HEK293T (cell line): Measurements from ENCODE around the gene GALP.

Source experiments
- ARNT ChIP-seq: fragments of 450-650 bp; IDR thresholded peaks from 2 replicates; pipeline ENCODE4 v1.6.1; 2017; ENCODE audit warnings: mild to moderate bottlenecking
- BHLHE40 ChIP-seq: fragments of 450-650 bp; IDR thresholded peaks from 2 replicates; pipeline ENCODE4 v1.6.1; 2016; ENCODE audit warnings: mild to moderate bottlenecking, moderate library complexity, borderline replicate concordance
- ELF4 ChIP-seq: fragments of 450-650 bp; IDR thresholded peaks from 2 replicates; pipeline ENCODE4 v1.6.1; 2017; ENCODE audit warnings: antibody characterized with exemption
- FOXK2 ChIP-seq: fragments of 450-650 bp; IDR thresholded peaks from 2 replicates; pipeline ENCODE4 v1.6.1; 2016; ENCODE audit warnings: mild to moderate bottlenecking
- L3MBTL2 ChIP-seq: fragments of 450-650 bp; conservative IDR thresholded peaks from 2 replicates; pipeline ENCODE4 v1.6.1; 2016; ENCODE audit warnings: mild to moderate bottlenecking
- LEF1 ChIP-seq: fragments of 450-650 bp; IDR thresholded peaks from 2 replicates; pipeline ENCODE4 v1.6.1; 2017; ENCODE audit warnings: mild to moderate bottlenecking, borderline replicate concordance
- NFRKB ChIP-seq: fragments of 450-650 bp; IDR thresholded peaks from 2 replicates; pipeline ENCODE4 v1.6.1; 2016; ENCODE audit warnings: mild to moderate bottlenecking, moderate library complexity
- SP1 ChIP-seq: fragments of 450-650 bp; IDR thresholded peaks from 2 replicates; pipeline ENCODE4 v1.6.1; 2017
- SUZ12 ChIP-seq: fragments of 450-650 bp; IDR thresholded peaks from 2 replicates; pipeline ENCODE4 v1.6.1; 2016; ENCODE audit warnings: mild to moderate bottlenecking
- TARDBP ChIP-seq: fragments of 450-650 bp; IDR thresholded peaks from 2 replicates; pipeline ENCODE4 v1.6.1; 2016
- ZNF384 ChIP-seq: fragments of 450-650 bp; IDR thresholded peaks from 2 replicates; pipeline ENCODE4 v1.6.1; 2016
- TF ChIP-seq, protein P1 (sequence below): fragments of 450-650 bp; IDR thresholded peaks from 2 replicates; pipeline ENCODE4 v1.6.1; 2016

DNA sequence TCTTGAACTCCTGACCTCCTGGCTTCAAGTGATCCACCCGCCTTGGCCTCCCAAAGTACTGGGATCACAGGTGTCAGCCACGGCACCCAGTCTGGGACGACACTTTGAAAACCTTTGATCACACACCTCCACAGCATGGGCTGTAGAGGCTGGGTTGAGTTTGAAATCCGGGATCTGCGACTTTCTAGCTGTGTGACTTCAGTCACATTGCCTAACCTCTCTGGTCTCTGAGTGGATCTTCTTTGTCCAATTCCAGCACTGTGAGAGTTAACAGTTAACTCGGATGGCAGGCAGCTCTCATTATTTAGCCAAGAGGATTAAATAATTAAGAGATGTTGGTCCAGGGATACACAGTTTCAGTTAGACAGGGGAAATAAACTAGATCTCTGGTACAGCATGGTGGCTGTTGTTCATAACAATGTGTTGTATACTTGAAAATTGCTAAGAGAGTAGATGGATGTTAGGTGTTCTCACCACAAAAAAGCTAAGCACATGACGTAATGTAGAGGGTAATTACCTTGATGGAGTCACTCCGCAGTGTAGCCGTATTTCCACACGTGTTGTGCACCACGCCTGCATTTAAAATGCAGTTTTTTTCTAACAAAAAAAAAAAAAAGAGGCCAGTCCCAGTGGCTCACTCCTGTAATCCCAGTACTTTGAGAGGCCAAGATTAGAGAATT is 1.9 kb downstream of the GALP start:
- TF ChIP-seq FOXK2 (no peak), ZNF384 (no peak), SP1 (no peak), TARDBP (no peak), ELF4 (no peak), BHLHE40 (no peak), L3MBTL2 (no peak), ARNT (no peak), NFRKB (no peak), LEF1 (no peak), SUZ12 (no peak)
- TF ChIP-seq, protein P1, sequence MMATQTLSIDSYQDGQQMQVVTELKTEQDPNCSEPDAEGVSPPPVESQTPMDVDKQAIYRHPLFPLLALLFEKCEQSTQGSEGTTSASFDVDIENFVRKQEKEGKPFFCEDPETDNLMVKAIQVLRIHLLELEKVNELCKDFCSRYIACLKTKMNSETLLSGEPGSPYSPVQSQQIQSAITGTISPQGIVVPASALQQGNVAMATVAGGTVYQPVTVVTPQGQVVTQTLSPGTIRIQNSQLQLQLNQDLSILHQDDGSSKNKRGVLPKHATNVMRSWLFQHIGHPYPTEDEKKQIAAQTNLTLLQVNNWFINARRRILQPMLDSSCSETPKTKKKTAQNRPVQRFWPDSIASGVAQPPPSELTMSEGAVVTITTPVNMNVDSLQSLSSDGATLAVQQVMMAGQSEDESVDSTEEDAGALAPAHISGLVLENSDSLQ, result no peak
